GM18873 (cell line): ENCODE results near the gene LGALS3BP.
"Not testable (repeated sequence)": the region's sequence is repeated elsewhere in the genome, so short reads cannot be mapped to it uniquely, and the experiment has no call there.

Experiments used
- ATAC-seq: cut with Tn5 transposase; IDR thresholded peaks from one replicate; pipeline ENCODE4 v1.9.1; 2021; ENCODE audit warnings: mild to moderate bottlenecking, moderate library complexity, moderate number of reproducible peaks; ENCODE audit not compliant: unreplicated experiment, low FRiP score

Gene LGALS3BP

GRCh38 chr17:78979780-78980623 is at the start of gene LGALS3BP:
Gene LGALS3BP (minus strand): TSS chr17:78979923. CDS start chr17:78977191, 2,732 bp downstream.
- no peak for ATAC-seq

GRCh38 chr17:79028496-79029326 is 49.0 kb upstream of the LGALS3BP start:
- no peak for ATAC-seq

GRCh38 chr17:79027925-79028491 is 48.3 kb upstream of the LGALS3BP start:
- no peak for ATAC-seq

GRCh38 chr17:79027274-79027924 is 47.7 kb upstream of the LGALS3BP start:
- no peak for ATAC-seq

- ATAC-seq: no peak
These were observed 46.9 kb upstream of the LGALS3BP start for GRCh38 chr17:79026376-79027273.

GRCh38 chr17:79024901-79025737 is 45.4 kb upstream of the LGALS3BP start:
- no peak for ATAC-seq

- ATAC-seq: no peak
These were observed 44.4 kb upstream of the LGALS3BP start, which contains the start of gene C1QTNF1 for GRCh38 chr17:79023886-79024771. Gene C1QTNF1 (plus strand): TSS chr17:79024169. CDS start chr17:79043969, 19,800 bp downstream.

GRCh38 chr17:79023180-79023705 is 43.5 kb upstream of the LGALS3BP start:
- ATAC-seq: no peak

- no peak for ATAC-seq
These were observed 42.8 kb upstream of the LGALS3BP start for GRCh38 chr17:79022507-79022991.

- ATAC-seq: not testable (repeated sequence)
These were observed 42.2 kb upstream of the LGALS3BP start for GRCh38 chr17:79021929-79022328.

GRCh38 chr17:79020631-79021301 is 41.0 kb upstream of the LGALS3BP start:
- no peak for ATAC-seq

GRCh38 chr17:79019632-79020584 is 40.2 kb upstream of the LGALS3BP start:
- no peak for ATAC-seq

- no peak for ATAC-seq
These were observed 39.5 kb upstream of the LGALS3BP start for GRCh38 chr17:79019261-79019631.

GRCh38 chr17:79018370-79018695 is 38.6 kb upstream of the LGALS3BP start:
- no peak for ATAC-seq

GRCh38 chr17:79017546-79018369 is 38.0 kb upstream of the LGALS3BP start:
- no peak for ATAC-seq
